GM18909 (cell line): Measurements from ENCODE around the gene LRMDA.
"Not testable (repeated sequence)": the region's sequence is repeated elsewhere in the genome, so short reads cannot be mapped to it uniquely, and the experiment has no call there.

Source experiments
- ATAC-seq: cut with Tn5 transposase; IDR thresholded peaks from one replicate; pipeline ENCODE4 v1.9.1; 2021; ENCODE audit warnings: mild to moderate bottlenecking; ENCODE audit not compliant: unreplicated experiment, poor library complexity

The LRMDA gene

GRCh38 chr10:76504823-76505222 is 1073.4 kb downstream of the LRMDA start:
- no peak for ATAC-seq

- ATAC-seq = no peak
Measured at GRCh38 chr10:76509446-76509845, 1078.0 kb downstream of the LRMDA start.

- no peak for ATAC-seq
Measured at GRCh38 chr10:76514321-76514720, 1082.9 kb downstream of the LRMDA start.

GRCh38 chr10:76514869-76515268 is 1083.4 kb downstream of the LRMDA start:
- ATAC-seq = no peak

GRCh38 chr10:76522547-76522946 is 1091.1 kb downstream of the LRMDA start:
- ATAC-seq = no peak

GRCh38 chr10:76523246-76523645 is 1091.8 kb downstream of the LRMDA start:
- ATAC-seq = no peak

GRCh38 chr10:76523791-76524351 is 1092.4 kb downstream of the LRMDA start:
- ATAC-seq = no peak

- not testable (repeated sequence) for ATAC-seq
Measured at GRCh38 chr10:76526833-76527232, 1095.4 kb downstream of the LRMDA start.

GRCh38 chr10:76540331-76540730 is 1108.9 kb downstream of the LRMDA start:
- no peak for ATAC-seq

GRCh38 chr10:76540786-76541185 is 1109.4 kb downstream of the LRMDA start:
- ATAC-seq = no peak

- ATAC-seq = no peak
Measured at GRCh38 chr10:76541852-76542251, 1110.4 kb downstream of the LRMDA start.

- ATAC-seq = no peak
Measured at GRCh38 chr10:76542307-76542930, 1111.0 kb downstream of the LRMDA start.

GRCh38 chr10:76543655-76544054 is 1112.2 kb downstream of the LRMDA start:
- no peak for ATAC-seq

GRCh38 chr10:76544789-76545188 is 1113.4 kb downstream of the LRMDA start:
- ATAC-seq = no peak

GRCh38 chr10:76546411-76546810 is 1115.0 kb downstream of the LRMDA start:
- ATAC-seq = no peak

- ATAC-seq = peak; percentile 75
Measured at GRCh38 chr10:76547352-76547972, 1116.0 kb downstream of the LRMDA start.

- no peak for ATAC-seq
Measured at GRCh38 chr10:76548716-76549115, 1117.3 kb downstream of the LRMDA start.

GRCh38 chr10:76549171-76549570 is 1117.7 kb downstream of the LRMDA start:
- ATAC-seq = no peak

- no peak for ATAC-seq
Measured at GRCh38 chr10:76550806-76551205, 1119.4 kb downstream of the LRMDA start.

- ATAC-seq = no peak
Measured at GRCh38 chr10:76552091-76552873, 1120.9 kb downstream of the LRMDA start.
